MM.1S (cell line): Measurements from ENCODE around the gene WSB1.
A peak's percentile ranks its signal among the peaks of the same experiment; 100 is the strongest.

Source experiments
- DNase-seq: peaks from one replicate; pipeline ENCODE4 v3.0.0-alpha.2; 2015
- H2AFZ ChIP-seq: fragments of 300-600 bp; sonication (generic); 2 replicates; pipeline ENCODE4 v1.6.0; 2016; ENCODE audit warnings: antibody characterized with exemption, low read length
- H3F3A ChIP-seq: fragments of 300-600 bp; sonication (generic); 2 replicates; pipeline ENCODE4 v1.6.1; 2016; ENCODE audit warnings: mild to moderate bottlenecking, antibody characterized with exemption, low read length, moderate library complexity, mixed read lengths; ENCODE audit not compliant: insufficient read depth
- H3K27ac ChIP-seq: fragments of 300-600 bp; sonication (generic); 2 replicates; pipeline ENCODE4 v1.5.1; 2016; ENCODE audit warnings: mild to moderate bottlenecking, low read length
- H3K27me3 ChIP-seq: fragments of 300-600 bp; sonication (generic); replicated peaks from 2 replicates; pipeline ENCODE4 v1.6.0; 2016; ENCODE audit warnings: low read length; ENCODE audit not compliant: insufficient read depth
- H3K36me3 ChIP-seq: fragments of 300-600 bp; sonication (generic); replicated peaks from 2 replicates; pipeline ENCODE4 v1.6.1; 2016; ENCODE audit warnings: mild to moderate bottlenecking, low read length, mixed read lengths; ENCODE audit not compliant: insufficient read depth
- H3K4me1 ChIP-seq: fragments of 300-600 bp; sonication (generic); 2 replicates; pipeline ENCODE4 v1.6.1; 2016; ENCODE audit warnings: low read length, mixed read lengths
- H3K4me2 ChIP-seq: fragments of 300-600 bp; sonication (generic); 2 replicates; pipeline ENCODE4 v1.6.0; 2016; ENCODE audit warnings: low read depth, low read length
- H3K4me3 ChIP-seq: fragments of 300-600 bp; sonication (generic); 2 replicates; pipeline ENCODE4 v1.5.1; 2016; ENCODE audit warnings: low read length, mixed read lengths
- H3K79me2 ChIP-seq: fragments of 300-600 bp; sonication (generic); 2 replicates; pipeline ENCODE4 v1.6.1; 2016; ENCODE audit warnings: mixed run types, low read length, mixed read lengths
- H3K9ac ChIP-seq: fragments of 300-600 bp; sonication (generic); 2 replicates; pipeline ENCODE4 v1.6.1; 2016; ENCODE audit warnings: low read length, mixed read lengths
- H3K9me2 ChIP-seq: fragments of 300-600 bp; sonication (generic); replicated peaks from 2 replicates; pipeline ENCODE4 v1.6.1; 2016; ENCODE audit warnings: mild to moderate bottlenecking, low read length, mixed read lengths; ENCODE audit not compliant: insufficient read depth
- H3K9me3 ChIP-seq: fragments of 300-600 bp; sonication (generic); replicated peaks from 2 replicates; pipeline ENCODE4 v1.6.1; 2016; ENCODE audit warnings: mild to moderate bottlenecking, low read length, mixed read lengths; ENCODE audit not compliant: insufficient read depth
- H4K20me1 ChIP-seq: fragments of 300-600 bp; sonication (generic); 2 replicates; pipeline ENCODE4 v1.6.1; 2016; ENCODE audit warnings: mild to moderate bottlenecking, low read length, moderate library complexity, mixed read lengths; ENCODE audit not compliant: insufficient read depth
- EZH2 ChIP-seq: fragments of 300-600 bp; sonication (generic); optimal IDR thresholded peaks from 2 replicates; pipeline ENCODE3; 2017; ENCODE audit warnings: low read depth, mild to moderate bottlenecking, antibody characterized with exemption, low read length, mixed read lengths
- EZH2phosphoT487 ChIP-seq: fragments of 300-600 bp; sonication (generic); IDR thresholded peaks from 2 replicates; pipeline ENCODE4 v1.6.1; 2018; ENCODE audit warnings: antibody characterized with exemption, low read length
- TF ChIP-seq, protein P1 (sequence below): fragments of 300-600 bp; sonication (generic); IDR thresholded peaks from 2 replicates; pipeline ENCODE4 v1.5.1; 2016; ENCODE audit warnings: antibody characterized with exemption, low read length, mixed read lengths

WSB1 gene

DNA sequence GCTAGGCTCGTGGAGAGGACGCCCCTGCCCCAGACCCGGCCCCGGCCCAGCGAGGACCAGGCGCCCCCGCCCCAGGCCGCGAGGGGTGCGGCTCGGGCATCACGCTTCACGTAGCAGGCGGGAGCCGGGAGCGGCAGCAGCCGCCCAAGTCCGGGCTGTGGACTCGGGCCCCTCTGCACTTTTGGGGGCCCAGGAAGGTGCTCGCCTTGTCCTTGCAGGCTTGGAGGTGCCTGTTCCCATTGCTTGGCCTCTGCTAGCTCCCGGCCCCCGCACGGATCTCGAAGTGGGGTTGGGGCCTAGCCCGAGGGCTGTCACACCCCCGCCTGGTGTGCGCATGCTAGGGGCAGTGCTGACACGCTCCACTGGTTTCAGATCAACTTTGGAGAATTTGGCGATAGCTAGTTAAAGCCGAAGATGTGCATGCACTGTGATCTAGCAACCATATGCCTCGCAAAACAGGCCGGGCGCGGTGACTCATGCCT is 55.7 kb downstream of the WSB1 start:
- Histone ChIP-seq H3K4me3 (no peak overlapping the region), H2AFZ (no peak overlapping the region), H3K79me2 (no peaks in the 10 kb centered on the region), H3K4me1 (peaks cover 5% of the 10 kb centered on the region; the same call in 1 of the 2 replicates), H3K9ac (no peak overlapping the region), H3K36me3 (no peaks in the 10 kb centered on the region), H3K9me3 (no peaks in the 10 kb centered on the region), H3K9me2 (no peaks in the 10 kb centered on the region), H3K4me2 (no peak overlapping the region), H4K20me1 (no peaks in the 10 kb centered on the region), H3F3A (peaks cover 6% of the 10 kb centered on the region; the same call in 1 of the 2 replicates), H3K27me3 (no peaks in the 10 kb centered on the region; the same call in 1 of the 2 replicates), H3K27ac (no peak overlapping the region)
- TF ChIP-seq, protein P1, sequence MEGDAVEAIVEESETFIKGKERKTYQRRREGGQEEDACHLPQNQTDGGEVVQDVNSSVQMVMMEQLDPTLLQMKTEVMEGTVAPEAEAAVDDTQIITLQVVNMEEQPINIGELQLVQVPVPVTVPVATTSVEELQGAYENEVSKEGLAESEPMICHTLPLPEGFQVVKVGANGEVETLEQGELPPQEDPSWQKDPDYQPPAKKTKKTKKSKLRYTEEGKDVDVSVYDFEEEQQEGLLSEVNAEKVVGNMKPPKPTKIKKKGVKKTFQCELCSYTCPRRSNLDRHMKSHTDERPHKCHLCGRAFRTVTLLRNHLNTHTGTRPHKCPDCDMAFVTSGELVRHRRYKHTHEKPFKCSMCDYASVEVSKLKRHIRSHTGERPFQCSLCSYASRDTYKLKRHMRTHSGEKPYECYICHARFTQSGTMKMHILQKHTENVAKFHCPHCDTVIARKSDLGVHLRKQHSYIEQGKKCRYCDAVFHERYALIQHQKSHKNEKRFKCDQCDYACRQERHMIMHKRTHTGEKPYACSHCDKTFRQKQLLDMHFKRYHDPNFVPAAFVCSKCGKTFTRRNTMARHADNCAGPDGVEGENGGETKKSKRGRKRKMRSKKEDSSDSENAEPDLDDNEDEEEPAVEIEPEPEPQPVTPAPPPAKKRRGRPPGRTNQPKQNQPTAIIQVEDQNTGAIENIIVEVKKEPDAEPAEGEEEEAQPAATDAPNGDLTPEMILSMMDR: no peak
- TF ChIP-seq EZH2 (no peak), EZH2phosphoT487 (no peak)
- no peak for DNase-seq

DNA sequence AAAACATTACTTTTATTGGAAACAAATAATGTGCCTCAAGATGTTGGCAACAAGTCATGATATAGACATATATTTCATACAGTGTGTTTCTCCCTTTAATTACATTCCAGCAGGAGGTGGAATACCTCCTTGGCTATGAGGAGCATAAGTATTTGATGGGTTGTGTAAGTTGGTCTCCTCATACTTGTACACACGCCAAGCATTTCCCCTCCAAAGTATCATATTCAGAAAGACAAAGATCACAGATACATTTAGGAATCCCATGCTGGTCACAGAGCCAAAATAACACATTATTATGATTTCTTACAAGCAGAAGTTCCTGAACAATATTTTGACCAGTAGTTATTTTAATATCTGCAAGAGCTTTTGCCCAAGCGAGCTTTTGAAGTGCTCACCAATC is 57.8 kb downstream of the WSB1 start:
- Histone ChIP-seq H4K20me1 (no peaks in the 10 kb centered on the region), H2AFZ (no peak overlapping the region), H3K36me3 (no peaks in the 10 kb centered on the region), H3K4me3 (no peak overlapping the region), H3K27ac (no peak overlapping the region), H3K9ac (no peak overlapping the region), H3K9me3 (no peaks in the 10 kb centered on the region), H3K4me2 (no peak overlapping the region), H3F3A (peaks cover 6% of the 10 kb centered on the region; the same call in 1 of the 2 replicates), H3K4me1 (peaks cover 5% of the 10 kb centered on the region; the same call in 1 of the 2 replicates), H3K79me2 (no peaks in the 10 kb centered on the region), H3K9me2 (no peaks in the 10 kb centered on the region), H3K27me3 (no peaks in the 10 kb centered on the region)
- no peak for DNase-seq
- no peak for TF ChIP-seq EZH2
- TF ChIP-seq, protein P1: no peak
- TF ChIP-seq EZH2phosphoT487: no peak

DNA sequence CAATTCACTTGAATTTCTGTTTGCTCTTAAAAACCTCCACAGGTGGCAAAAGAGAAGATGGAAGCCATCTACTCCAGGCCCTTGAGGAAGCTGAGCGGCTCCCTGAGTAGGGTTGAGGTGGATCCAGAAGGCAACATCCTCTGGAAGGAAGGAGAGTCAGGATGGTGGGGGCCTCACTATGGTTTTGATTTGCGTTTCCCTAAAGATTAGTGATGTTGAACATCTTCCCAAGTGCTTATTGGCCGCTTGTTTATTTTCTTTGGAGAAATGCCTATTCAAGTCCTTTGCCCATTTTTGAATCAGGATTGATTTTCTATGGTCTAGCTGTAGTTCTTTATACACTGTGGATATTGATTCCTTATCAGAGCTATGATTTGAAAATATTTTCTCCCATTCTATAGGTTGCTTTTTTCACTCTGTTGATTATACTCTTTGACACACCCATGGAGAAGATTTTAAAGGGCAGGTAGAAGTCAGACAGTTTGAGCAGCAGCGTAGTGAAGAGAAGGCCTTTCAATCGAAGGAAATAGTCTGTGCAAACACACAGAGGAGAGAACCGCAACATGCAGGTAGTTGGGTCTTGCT is 58.6 kb downstream of the WSB1 start:
- TF ChIP-seq EZH2: no peak
- TF ChIP-seq EZH2phosphoT487: no peak
- TF ChIP-seq, protein P1: no peak
- peaks cover 6% of the 10 kb centered on the region; the same call in 1 of the 2 replicates for H3F3A ChIP-seq
- H4K20me1 ChIP-seq: no peaks in the 10 kb centered on the region
- no peak for DNase-seq
- H3K4me3 ChIP-seq: peak overlapping the region; percentile 96; the same call in 1 of the 2 replicates
- no peaks in the 10 kb centered on the region for H3K79me2 ChIP-seq
- H3K36me3 ChIP-seq: no peaks in the 10 kb centered on the region
- H2AFZ ChIP-seq: no peak overlapping the region
- peaks cover 5% of the 10 kb centered on the region; the same call in 1 of the 2 replicates for H3K4me1 ChIP-seq
- H3K27ac ChIP-seq: no peak overlapping the region
- no peaks in the 10 kb centered on the region for H3K27me3 ChIP-seq
- H3K9me2 ChIP-seq: no peaks in the 10 kb centered on the region
- no peak overlapping the region for H3K9ac ChIP-seq
- peak overlapping the region; percentile 95; the same call in 1 of the 2 replicates for H3K4me2 ChIP-seq
- H3K9me3 ChIP-seq: no peaks in the 10 kb centered on the region
